HEK293T (cell line): ENCODE results near the gene SP7.

Experiments used
- ARNT ChIP-seq: fragments of 450-650 bp; IDR thresholded peaks from 2 replicates; pipeline ENCODE4 v1.6.1; 2017; ENCODE audit warnings: mild to moderate bottlenecking
- CTBP1 ChIP-seq: fragments of 450-650 bp; IDR thresholded peaks from 2 replicates; pipeline ENCODE4 v1.6.1; 2016; ENCODE audit warnings: borderline replicate concordance
- ELF4 ChIP-seq: fragments of 450-650 bp; IDR thresholded peaks from 2 replicates; pipeline ENCODE4 v1.6.1; 2017; ENCODE audit warnings: antibody characterized with exemption
- FOXA1 ChIP-seq: fragments of 450-650 bp; IDR thresholded peaks from 2 replicates; pipeline ENCODE4 v1.6.1; 2016; ENCODE audit warnings: mild to moderate bottlenecking
- FOXK2 ChIP-seq: fragments of 450-650 bp; IDR thresholded peaks from 2 replicates; pipeline ENCODE4 v1.6.1; 2016; ENCODE audit warnings: mild to moderate bottlenecking
- HDGF ChIP-seq: fragments of 450-650 bp; IDR thresholded peaks from 2 replicates; pipeline ENCODE4 v1.6.1; 2017; ENCODE audit warnings: antibody characterized with exemption, borderline replicate concordance
- LEF1 ChIP-seq: fragments of 450-650 bp; IDR thresholded peaks from 2 replicates; pipeline ENCODE4 v1.6.1; 2017; ENCODE audit warnings: mild to moderate bottlenecking, borderline replicate concordance
- SP1 ChIP-seq: fragments of 450-650 bp; IDR thresholded peaks from 2 replicates; pipeline ENCODE4 v1.6.1; 2017
- SUZ12 ChIP-seq: fragments of 450-650 bp; IDR thresholded peaks from 2 replicates; pipeline ENCODE4 v1.6.1; 2016; ENCODE audit warnings: mild to moderate bottlenecking
- ZNF384 ChIP-seq: fragments of 450-650 bp; IDR thresholded peaks from 2 replicates; pipeline ENCODE4 v1.6.1; 2016

DNA sequence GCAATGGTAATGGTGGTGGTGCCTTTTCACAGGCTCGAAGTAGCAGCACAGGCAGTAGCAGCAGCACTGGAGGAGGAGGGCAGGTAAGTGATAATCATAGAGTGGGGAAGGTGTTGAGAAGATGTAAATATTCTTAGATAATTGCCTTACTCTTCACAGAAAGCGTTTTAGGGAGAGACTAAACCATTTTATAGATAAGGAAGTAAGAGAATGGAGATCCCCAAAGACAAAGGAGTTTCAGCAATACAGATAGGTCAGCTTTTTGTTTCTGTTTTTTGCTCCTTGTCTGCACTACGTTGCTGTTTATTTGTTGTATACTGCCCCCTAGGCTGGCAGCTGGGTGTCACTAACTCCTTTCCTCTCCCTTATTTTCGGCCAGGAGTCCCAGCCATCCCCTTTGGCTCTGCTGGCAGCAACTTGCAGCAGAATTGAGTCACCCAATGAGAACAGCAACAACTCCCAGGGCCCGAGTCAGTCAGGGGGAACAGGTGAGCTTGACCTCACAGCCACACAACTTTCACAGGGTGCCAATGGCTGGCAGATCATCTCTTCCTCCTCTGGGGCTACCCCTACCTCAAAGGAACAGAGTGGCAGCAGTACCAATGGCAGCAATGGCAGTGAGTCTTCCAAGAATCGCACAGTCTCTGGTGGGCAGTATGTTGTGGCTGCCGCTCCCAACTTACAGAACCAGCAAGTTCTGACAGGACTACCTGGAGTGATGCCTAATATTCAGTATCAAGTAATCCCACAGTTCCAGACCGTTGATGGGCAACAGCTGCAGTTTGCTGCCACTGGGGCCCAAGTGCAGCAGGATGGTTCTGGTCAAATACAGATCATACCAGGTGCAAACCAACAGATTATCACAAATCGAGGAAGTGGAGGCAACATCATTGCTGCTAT, 45.8 kb upstream of the SP7 start:
- TF ChIP-seq CTBP1 (no peak), SUZ12 (no peak), FOXK2 (no peak), ELF4 (no peak), ARNT (no peak), ZNF384 (no peak), FOXA1 (no peak), LEF1 (no peak), SP1 (no peak), HDGF (0 out of 2 replicates have a peak, but pooled peaks have one; percentile 63)
